HG03175 (cell line): ENCODE data around the gene SUSD1.

Experiments
- ATAC-seq: cut with Tn5 transposase; IDR thresholded peaks from one replicate; pipeline ENCODE4 v1.9.1; 2021; ENCODE audit warnings: mild to moderate bottlenecking, moderate library complexity; ENCODE audit not compliant: unreplicated experiment

SUSD1 gene

GRCh38 chr9:111993319-111993718, 181.8 kb downstream of the SUSD1 start:
- ATAC-seq, result no peak

- peak; percentile 87 for ATAC-seq
Measured at GRCh38 chr9:111992523-111992922, 182.6 kb downstream of the SUSD1 start.

- ATAC-seq, result no peak
Measured at GRCh38 chr9:111991179-111991578, 183.9 kb downstream of the SUSD1 start.
